Adipocyte (in vitro differentiated cells): ENCODE measurements around the gene PAK4.
"Not testable (repeated sequence)": the region's sequence is repeated elsewhere in the genome, so short reads cannot be mapped to it uniquely, and the experiment has no call there.

Source experiments
- DNase-seq: peaks from one replicate; pipeline ENCODE4 v3.0.0-alpha.2; 2015; ENCODE audit warnings: low read depth
- H3K27me3 ChIP-seq: replicated peaks from 2 replicates; pipeline ENCODE4 v1.7.0; 2013; ENCODE audit warnings: mild to moderate bottlenecking, low read length, moderate library complexity; ENCODE audit not compliant: control insufficient read depth, insufficient read depth
- H3K36me3 ChIP-seq: 2 replicates; pipeline ENCODE4 v1.7.0; 2013; ENCODE audit warnings: low read length, mild to moderate bottlenecking, moderate library complexity; ENCODE audit not compliant: control insufficient read depth, insufficient read depth, severe bottlenecking
- H3K4me1 ChIP-seq: 2 replicates; pipeline ENCODE4 v1.7.0; 2013; ENCODE audit warnings: mild to moderate bottlenecking, low read length, moderate library complexity; ENCODE audit not compliant: control insufficient read depth, insufficient read depth
- H3K4me3 ChIP-seq: 2 replicates; pipeline ENCODE4 v1.7.0; 2013; ENCODE audit warnings: mild to moderate bottlenecking, low read length, moderate library complexity
- H3K9ac ChIP-seq: 2 replicates; pipeline ENCODE4 v1.7.0; 2013; ENCODE audit warnings: mild to moderate bottlenecking, low read length, moderate library complexity
- H3K9me3 ChIP-seq: 2 replicates; pipeline ENCODE4 v1.7.0; 2013; ENCODE audit warnings: mild to moderate bottlenecking, low read length, moderate library complexity; ENCODE audit not compliant: control insufficient read depth

PAK4 gene

GRCh38 chr19:39104186-39104596 lies 21.4 kb upstream of the PAK4 start:
- Histone ChIP-seq H3K4me3 (no peak overlapping the region), H3K4me1 (peaks cover 7% of the 10 kb centered on the region), H3K27me3 (no peaks in the 10 kb centered on the region), H3K9ac (no peak overlapping the region), H3K9me3 (no peaks in the 10 kb centered on the region), H3K36me3 (no peaks in the 10 kb centered on the region)
- no peak for DNase-seq

- DNase-seq, result no peak
Measured at GRCh38 chr19:39106194-39106593, 19.4 kb upstream of the PAK4 start.

DNA sequence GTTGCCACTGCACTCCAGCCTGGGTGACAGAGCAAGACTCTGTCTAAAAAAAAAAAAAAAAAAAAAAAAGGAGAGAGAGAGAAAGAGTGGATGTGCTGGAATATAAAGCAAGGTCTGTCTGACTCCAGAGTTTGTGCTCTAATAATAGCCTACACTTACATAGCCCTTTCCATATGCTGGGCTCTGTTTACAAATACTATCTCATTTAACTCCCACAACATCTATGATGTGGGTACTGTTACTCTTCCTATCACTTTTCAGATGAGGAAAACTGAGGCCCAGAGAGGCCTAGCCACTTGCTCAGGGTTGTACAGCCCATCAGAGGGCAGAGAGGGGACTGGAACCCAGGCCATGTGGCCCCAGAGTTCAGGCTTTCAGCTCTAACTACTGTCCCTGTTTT lies 15.9 kb upstream of the PAK4 start:
- Histone ChIP-seq H3K4me1 (peaks cover 7% of the 10 kb centered on the region), H3K36me3 (no peaks in the 10 kb centered on the region), H3K4me3 (no peak overlapping the region), H3K9me3 (no peaks in the 10 kb centered on the region), H3K27me3 (no peaks in the 10 kb centered on the region), H3K9ac (no peak overlapping the region)
- no peak for DNase-seq

More at GRCh38 chr19:39106194-39106593, 19.4 kb upstream of the PAK4 start:
- peaks cover 7% of the 10 kb centered on the region for H3K4me1 ChIP-seq
- no peak overlapping the region for H3K4me3 ChIP-seq
- no peaks in the 10 kb centered on the region for H3K27me3 ChIP-seq
- H3K36me3 ChIP-seq, result no peaks in the 10 kb centered on the region
- H3K9me3 ChIP-seq, result no peaks in the 10 kb centered on the region
- H3K9ac ChIP-seq, result no peak overlapping the region

DNA sequence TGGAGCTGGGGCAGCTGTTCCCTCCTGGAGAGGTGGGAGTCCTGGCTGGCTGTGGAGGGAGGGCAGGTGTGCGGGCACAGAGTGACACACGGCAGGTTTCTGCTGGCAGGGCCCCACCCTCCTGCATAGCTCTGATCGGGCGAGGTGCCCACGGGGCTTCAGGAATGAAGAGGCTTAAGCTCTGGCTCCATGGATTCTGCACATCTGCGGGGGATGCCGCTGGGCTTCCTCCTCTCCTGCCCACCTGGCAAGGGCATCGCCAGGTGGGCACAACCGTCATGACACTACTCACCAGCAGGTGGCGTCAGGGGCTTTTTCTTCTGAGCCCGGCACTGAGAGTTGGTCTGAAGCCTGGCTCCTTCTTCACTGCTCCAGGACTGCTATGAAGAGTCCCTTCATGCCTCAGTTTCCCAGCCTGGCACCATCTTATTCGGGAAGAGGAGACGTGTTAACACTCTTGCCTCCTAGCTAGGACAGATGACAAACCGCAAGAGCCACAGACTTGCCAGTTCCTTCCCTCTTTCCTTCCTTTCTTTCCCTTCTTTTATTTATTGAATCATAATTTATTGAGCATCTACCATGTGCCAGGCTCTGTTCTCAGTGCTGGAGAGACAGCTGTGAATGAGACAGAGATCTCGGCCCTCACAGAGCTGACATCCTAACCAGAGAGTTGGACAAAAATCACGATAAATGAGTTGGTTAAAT lies 15.2 kb upstream of the PAK4 start:
- no peak overlapping the region for H3K4me3 ChIP-seq
- no peak overlapping the region for H3K9ac ChIP-seq
- H3K4me1 ChIP-seq, result peaks cover 7% of the 10 kb centered on the region
- H3K36me3 ChIP-seq, result no peaks in the 10 kb centered on the region
- no peaks in the 10 kb centered on the region for H3K9me3 ChIP-seq
- H3K27me3 ChIP-seq, result no peaks in the 10 kb centered on the region
- peak; percentile 77 for DNase-seq

GRCh38 chr19:39111593-39112199 lies 13.9 kb upstream of the PAK4 start:
- H3K36me3 ChIP-seq, result no peaks in the 10 kb centered on the region
- peaks cover under 1% of the 10 kb centered on the region for H3K4me1 ChIP-seq
- no peaks in the 10 kb centered on the region for H3K9me3 ChIP-seq
- H3K9ac ChIP-seq, result no peak overlapping the region
- no peak for DNase-seq
- no peaks in the 10 kb centered on the region for H3K27me3 ChIP-seq
- no peak overlapping the region for H3K4me3 ChIP-seq

GRCh38 chr19:39112338-39112890 lies 13.2 kb upstream of the PAK4 start:
- Histone ChIP-seq H3K27me3 (no peaks in the 10 kb centered on the region), H3K9me3 (no peaks in the 10 kb centered on the region), H3K36me3 (no peaks in the 10 kb centered on the region), H3K9ac (no peak overlapping the region), H3K4me3 (no peak overlapping the region), H3K4me1 (no peaks in the 10 kb centered on the region)
- DNase-seq, result no peak

- Histone ChIP-seq H3K4me1 (no peaks in the 10 kb centered on the region), H3K27me3 (no peaks in the 10 kb centered on the region), H3K36me3 (no peaks in the 10 kb centered on the region), H3K9me3 (no peaks in the 10 kb centered on the region), H3K9ac (no peak overlapping the region), H3K4me3 (no peak overlapping the region)
- no peak for DNase-seq
Measured at GRCh38 chr19:39113199-39113598, 12.4 kb upstream of the PAK4 start.

GRCh38 chr19:39115105-39115847 lies 10.3 kb upstream of the PAK4 start:
- Histone ChIP-seq H3K4me3 (no peak overlapping the region), H3K27me3 (no peaks in the 10 kb centered on the region), H3K9ac (no peak overlapping the region), H3K4me1 (no peaks in the 10 kb centered on the region), H3K9me3 (no peaks in the 10 kb centered on the region), H3K36me3 (no peaks in the 10 kb centered on the region)
- no peak for DNase-seq

GRCh38 chr19:39117023-39117422 lies 8.6 kb upstream of the PAK4 start:
- not testable (repeated sequence) for H3K4me3 ChIP-seq, H3K4me1 ChIP-seq, H3K27me3 ChIP-seq, H3K9ac ChIP-seq, DNase-seq, H3K36me3 ChIP-seq, H3K9me3 ChIP-seq

DNA sequence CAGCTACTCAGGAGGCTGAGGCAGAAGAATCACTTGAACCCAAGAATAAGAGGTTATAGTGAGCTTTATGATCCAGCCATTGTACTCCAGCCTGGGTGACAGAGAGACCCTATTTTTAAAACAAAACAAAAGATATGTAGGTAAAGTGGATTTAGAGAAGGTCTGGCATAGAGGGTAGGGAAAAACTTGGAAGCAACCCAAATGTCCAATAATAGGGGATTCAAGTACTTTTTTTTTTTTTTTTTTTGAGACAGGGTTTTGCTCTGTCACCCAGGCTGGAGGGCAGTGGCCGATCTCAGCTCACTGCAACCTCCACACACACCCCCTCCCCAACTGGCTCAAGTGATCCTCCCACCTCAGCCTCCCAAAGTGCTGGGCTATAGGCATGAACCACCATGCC lies 5.8 kb upstream of the PAK4 start:
- H3K9ac ChIP-seq, result no peak overlapping the region
- H3K4me3 ChIP-seq, result no peak overlapping the region
- H3K36me3 ChIP-seq, result no peaks in the 10 kb centered on the region
- H3K4me1 ChIP-seq, result no peaks in the 10 kb centered on the region
- H3K9me3 ChIP-seq, result no peaks in the 10 kb centered on the region
- no peaks in the 10 kb centered on the region for H3K27me3 ChIP-seq
- DNase-seq, result no peak

GRCh38 chr19:39122934-39123731 lies 2.5 kb upstream of the PAK4 start:
- Histone ChIP-seq H3K9ac (no peak overlapping the region), H3K4me1 (peaks cover 17% of the 10 kb centered on the region), H3K27me3 (no peaks in the 10 kb centered on the region), H3K4me3 (no peak overlapping the region), H3K9me3 (no peaks in the 10 kb centered on the region), H3K36me3 (no peaks in the 10 kb centered on the region)
- DNase-seq, result no peak
